Epithelial cell of proximal tubule (primary cell): ENCODE data around the gene FBXO33. TPM values are rescaled to one million over a fixed set of nuclear protein-coding genes. Genes with fewer than 3 reads are reported as not detected.

Experiments used
- DNase-seq: peaks from one replicate; pipeline ENCODE4 v3.0.0-alpha.2; 2011; ENCODE audit warnings: low read depth
- H3K4me3 ChIP-seq: 2 replicates; pipeline ENCODE4 v1.5.1; 2011; ENCODE audit warnings: low read depth, mild to moderate bottlenecking, low read length
- total RNA-seq: library from RNA; depleted of rRNA; stranded (reverse); fragments of >200 nt; gene quantifications from 2 replicates; pipeline ENCODE4 v1.2.3, GENCODE V29; 2015
- TF ChIP-seq, protein P1 (sequence below): conservative IDR thresholded peaks from 2 replicates; pipeline ENCODE4 v1.5.1; 2012; ENCODE audit warnings: low read depth, mild to moderate bottlenecking, low read length

FBXO33 gene
- total RNA-seq, 1 donor from 2014 or later: 14.4 TPM

DNA sequence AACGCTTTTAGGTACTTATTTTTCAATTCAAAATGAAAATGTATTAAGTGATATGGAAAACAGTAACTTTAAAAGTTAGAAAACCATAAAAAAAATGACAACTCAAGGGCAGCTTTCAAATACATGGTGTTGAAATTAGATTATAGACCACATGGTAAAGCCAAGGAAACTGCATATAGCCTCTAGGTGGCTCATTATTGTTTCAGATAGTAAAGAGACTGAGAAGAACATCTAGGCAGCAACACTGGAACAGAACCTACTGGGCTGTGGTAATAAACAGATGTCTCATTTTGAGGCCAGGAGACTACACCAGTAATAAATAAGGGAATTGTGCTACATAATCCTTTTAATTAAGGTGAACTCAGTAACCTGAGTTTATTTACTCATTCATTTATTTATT is 13.0 kb downstream of the FBXO33 start:
- TF ChIP-seq, protein P1, sequence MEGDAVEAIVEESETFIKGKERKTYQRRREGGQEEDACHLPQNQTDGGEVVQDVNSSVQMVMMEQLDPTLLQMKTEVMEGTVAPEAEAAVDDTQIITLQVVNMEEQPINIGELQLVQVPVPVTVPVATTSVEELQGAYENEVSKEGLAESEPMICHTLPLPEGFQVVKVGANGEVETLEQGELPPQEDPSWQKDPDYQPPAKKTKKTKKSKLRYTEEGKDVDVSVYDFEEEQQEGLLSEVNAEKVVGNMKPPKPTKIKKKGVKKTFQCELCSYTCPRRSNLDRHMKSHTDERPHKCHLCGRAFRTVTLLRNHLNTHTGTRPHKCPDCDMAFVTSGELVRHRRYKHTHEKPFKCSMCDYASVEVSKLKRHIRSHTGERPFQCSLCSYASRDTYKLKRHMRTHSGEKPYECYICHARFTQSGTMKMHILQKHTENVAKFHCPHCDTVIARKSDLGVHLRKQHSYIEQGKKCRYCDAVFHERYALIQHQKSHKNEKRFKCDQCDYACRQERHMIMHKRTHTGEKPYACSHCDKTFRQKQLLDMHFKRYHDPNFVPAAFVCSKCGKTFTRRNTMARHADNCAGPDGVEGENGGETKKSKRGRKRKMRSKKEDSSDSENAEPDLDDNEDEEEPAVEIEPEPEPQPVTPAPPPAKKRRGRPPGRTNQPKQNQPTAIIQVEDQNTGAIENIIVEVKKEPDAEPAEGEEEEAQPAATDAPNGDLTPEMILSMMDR: no peak
- no peak overlapping the region for H3K4me3 ChIP-seq
- no peak for DNase-seq

DNA sequence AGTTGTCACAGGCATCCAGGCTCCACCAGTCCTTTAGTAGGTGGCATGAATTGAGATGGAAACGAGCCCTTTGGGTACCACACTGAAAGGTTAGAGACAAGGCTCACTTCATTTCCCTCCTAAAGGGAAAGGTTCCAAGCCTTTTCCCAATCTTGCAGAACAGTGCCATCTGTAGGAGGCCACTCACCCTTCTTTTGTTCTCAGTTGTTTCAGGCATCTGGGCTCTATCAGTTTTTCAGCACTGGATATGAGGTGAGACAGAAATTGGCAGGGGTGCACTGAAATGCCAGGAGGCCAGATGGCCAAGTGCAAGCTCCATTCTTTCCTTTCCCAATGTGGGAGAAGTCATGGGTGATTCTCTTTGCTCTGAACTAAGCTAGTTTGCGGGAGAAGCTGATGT is 15.2 kb downstream of the FBXO33 start:
- no peak overlapping the region for H3K4me3 ChIP-seq
- TF ChIP-seq, protein P1: peak; percentile 28
- no peak for DNase-seq

DNA sequence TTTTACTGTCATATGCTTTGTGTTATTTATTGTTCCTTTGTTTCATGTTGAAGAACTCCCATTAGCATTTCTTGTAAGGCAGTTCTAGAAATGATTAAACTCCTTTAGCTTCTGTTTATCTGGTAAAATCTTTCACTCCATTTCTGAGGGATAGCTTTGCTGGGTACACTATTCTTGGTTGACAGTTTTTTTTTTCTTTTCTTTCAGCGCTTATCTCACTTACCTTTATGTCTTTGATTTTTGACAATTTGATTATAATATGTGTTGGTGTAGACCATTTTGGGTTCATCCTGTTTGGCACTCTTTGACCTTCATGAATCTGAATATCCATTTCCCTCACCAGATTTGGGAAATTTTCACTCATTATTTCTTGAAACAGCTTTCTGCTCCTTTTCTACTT is 16.2 kb downstream of the FBXO33 start:
- TF ChIP-seq, protein P1: no peak
- no peak for DNase-seq
- no peak overlapping the region for H3K4me3 ChIP-seq

DNA sequence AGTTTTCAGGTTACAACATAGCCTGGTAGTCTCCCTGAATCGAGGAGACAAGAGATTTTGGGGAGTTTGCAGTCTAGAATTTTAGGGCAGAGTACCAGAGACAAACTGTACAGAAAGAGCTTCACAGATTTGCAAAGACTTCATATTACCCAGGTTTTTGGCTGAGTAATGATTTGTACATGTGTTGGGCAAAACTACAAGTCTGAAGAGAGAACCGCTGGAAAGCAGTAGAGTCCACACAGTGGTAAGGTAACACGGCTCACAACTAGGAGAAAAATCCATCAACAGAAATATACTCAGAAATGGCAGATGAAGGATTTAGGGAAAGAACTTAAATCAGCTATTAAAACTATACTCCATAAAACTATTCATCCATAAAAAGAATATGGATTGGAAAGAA is 25.7 kb downstream of the FBXO33 start:
- H3K4me3 ChIP-seq: no peak overlapping the region
- no peak for DNase-seq
- TF ChIP-seq, protein P1: no peak

DNA sequence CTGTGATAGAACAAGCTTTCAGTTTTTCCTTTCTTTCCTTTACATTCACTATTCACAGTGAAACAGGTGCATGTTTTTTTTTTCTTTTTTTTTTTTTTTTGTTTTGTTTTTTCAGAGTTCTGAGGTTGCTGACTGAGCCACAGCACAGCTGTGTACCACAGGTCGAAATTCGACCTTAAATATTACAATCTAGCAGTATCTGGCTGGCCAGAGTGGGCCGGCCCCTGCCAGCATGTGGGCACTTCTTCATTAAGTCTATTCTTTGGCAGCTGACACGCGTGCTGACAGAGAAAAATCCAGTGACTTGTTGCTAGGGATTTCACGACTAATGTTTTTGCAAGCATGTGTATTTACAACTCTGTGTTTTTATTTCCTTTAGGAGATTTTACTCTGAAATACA is 33.9 kb downstream of the FBXO33 start:
- TF ChIP-seq, protein P1: no peak
- DNase-seq: no peak

DNA sequence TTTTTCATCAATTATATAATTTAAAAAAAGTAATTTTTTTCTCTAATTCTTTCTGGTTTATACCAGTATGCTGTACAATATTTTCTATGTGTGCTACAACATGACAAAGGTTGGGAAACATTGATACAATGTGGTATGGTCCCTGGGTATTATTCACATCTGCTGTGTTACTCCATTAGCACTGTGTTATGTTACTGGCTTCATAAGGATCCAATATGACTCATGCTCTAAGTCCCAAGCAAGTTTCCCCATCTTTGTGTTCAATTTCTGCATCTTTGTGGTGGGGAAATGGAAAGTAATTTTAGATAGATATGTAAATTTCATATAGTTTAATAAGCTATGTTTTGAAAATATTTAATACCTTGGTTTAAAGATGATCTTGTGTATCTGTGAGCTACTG is 35.8 kb downstream of the FBXO33 start:
- TF ChIP-seq, protein P1: no peak
- no peak for DNase-seq
- no peak overlapping the region for H3K4me3 ChIP-seq

More for the DNA sequence above, 33.9 kb downstream of the FBXO33 start:
- H3K4me3 ChIP-seq: no peak overlapping the region

DNA sequence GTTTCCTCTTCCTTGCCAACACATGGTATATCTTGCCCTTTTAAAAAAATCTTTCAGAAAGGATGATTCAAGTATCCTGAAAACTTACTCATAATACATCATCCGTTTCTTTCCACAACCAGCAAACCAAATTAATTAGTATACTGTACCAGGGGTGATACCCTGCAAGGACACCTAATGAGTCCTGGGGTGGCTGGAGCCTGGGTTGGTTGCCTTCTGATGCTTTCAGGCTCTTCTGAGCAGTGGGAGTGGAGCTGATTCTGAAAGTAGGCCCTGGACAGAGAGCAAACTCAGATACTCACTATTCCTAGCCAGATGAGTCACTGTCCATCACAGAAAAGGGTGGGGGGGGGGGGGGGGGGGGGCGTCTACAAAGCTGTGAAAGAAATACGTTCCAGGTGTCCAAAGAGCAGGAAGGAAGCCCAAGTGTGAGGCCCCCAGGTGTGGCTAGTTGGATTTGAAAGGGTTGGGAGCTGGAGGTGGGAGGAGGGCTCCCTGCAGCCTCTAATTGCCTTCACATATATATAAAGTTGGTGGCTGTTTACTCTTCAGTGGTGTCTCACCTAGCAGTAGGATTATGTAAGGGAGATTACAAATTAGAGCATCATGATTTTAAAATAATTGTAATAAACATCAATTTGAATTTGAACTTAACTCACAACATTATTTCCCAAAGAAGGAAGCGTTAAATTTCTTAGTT is 36.5 kb downstream of the FBXO33 start:
- no peak overlapping the region for H3K4me3 ChIP-seq
- TF ChIP-seq, protein P1: no peak
- no peak for DNase-seq
